Measurements from ENCODE around the gene NHLRC3.
"Not testable (repeated sequence)": the region's sequence is repeated elsewhere in the genome, so short reads cannot be mapped to it uniquely, and the experiment has no call there.

The NHLRC3 gene

DNA sequence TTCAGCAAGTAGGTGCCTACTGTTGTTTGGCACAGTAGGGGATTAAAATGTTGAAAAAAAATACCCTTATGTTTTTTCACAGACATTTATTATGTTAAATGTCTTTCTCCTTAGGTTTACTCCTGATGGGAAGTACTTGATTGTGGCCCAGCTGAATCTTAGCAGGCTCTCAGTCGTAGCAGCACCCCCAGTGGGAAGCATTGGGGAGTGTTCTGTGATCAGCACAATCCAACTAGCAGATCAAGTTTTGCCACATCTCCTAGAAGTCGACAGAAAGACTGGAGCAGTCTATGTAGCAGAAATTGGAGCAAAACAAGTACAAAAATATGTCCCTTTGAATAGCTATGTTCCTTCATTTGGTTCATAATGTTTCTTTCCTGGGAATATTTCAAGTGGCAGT is 9.3 kb downstream of the NHLRC3 start:
- DNase-seq = no peak

GRCh38 chr13:39048806-39049205 is 10.6 kb downstream of the NHLRC3 start:
- no peak for DNase-seq

DNA sequence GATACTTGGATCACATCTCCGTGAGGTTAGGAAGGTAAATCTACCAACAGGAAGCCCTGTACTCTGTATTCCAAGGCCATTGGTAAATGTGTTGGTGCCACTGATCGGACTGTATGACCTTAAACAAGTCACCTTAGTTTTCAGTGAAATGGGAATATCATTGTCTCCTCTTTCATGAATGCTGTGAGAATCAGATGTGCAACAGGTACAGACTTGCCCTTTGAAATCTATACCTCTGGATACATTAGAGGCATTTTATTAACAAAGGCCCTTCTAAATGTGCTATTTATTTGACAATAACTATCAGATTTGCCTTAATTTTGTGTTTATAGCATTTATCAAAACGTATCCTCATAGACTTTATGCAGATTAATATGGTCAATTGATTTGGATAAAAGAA is 11.0 kb downstream of the NHLRC3 start:
- no peak for DNase-seq

DNA sequence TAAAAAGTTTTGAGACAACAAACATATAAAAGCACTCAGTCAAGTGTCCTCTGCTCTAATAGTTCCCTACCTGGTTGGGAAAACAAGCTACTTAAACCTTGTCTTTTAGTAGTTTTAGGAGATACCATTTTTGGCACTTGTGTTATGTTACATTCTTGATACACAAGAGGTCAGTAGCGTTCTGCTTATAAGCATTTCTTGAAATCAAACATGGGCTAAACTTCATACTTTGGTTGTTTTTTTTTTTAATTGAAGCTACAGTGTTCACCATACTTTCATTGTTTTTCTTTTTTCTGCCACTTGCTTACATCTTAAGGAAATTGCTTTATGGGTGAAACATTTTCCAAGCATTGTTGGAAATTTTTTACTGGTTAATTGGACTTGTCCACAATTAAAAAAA is 12.9 kb downstream of the NHLRC3 start:
- DNase-seq = peak; percentile 28

DNA sequence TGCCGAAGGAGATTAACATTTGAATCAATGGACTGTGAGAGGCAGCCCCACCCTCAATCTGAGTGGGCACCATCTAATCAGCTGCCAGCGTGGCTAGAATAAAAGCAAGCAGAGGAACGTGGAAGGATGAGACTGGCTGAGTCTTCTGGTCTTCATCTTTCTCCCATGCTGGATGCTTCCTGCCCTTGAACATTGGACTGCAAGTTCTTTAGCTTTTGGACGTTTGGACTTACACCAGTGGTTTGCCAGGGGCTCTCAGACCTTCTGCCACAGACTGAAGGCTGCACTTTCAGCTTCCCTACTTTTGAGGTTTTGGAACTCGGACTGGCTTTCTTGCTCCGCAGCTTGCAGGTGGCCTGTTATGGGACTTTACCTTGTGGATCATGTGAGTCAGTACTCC is 14.7 kb downstream of the NHLRC3 start:
- no peak for DNase-seq

GRCh38 chr13:39054112-39054511 is 15.9 kb downstream of the NHLRC3 start:
- DNase-seq = no peak

DNA sequence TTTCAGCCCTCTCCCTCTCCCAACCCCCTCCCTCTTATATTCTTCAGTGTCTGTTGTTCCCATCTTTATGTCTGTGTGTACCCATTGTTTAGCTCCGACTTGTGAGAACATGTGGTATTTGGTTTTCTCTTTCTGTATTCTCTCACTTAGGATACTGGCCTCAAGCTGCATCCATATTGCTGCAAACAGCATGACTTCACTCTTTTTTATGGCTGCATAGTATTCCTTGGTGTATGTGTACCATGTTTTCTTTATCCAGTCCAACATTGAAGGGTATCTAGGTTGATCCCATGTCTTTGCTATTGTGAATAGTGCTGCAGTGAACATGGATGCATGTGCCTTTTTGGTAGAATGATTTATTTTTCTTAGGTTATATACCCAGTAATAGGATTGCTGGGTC is 17.8 kb downstream of the NHLRC3 start:
- no peak for DNase-seq

DNA sequence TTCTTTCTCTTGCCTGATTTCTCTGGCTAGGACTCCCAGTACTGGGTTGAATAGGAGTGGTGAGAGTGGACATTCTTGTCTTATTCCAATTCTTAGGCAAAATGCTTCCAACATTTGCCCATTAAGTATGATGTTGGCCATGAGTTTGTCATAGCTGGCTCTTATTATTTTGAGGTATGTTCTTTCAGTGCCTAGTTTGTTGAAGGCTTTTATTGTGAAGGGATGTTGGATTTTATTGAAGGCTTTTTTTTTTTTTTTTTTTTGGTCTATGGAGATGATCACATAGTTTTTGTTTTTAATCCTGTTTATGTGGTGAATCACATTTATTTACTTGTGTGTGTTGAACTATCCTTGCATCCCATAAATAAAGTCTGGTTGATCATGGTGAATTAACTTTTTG is 19.8 kb downstream of the NHLRC3 start:
- DNase-seq = no peak

GRCh38 chr13:39062004-39062403 is 23.7 kb downstream of the NHLRC3 start:
- no peak for DNase-seq

DNA sequence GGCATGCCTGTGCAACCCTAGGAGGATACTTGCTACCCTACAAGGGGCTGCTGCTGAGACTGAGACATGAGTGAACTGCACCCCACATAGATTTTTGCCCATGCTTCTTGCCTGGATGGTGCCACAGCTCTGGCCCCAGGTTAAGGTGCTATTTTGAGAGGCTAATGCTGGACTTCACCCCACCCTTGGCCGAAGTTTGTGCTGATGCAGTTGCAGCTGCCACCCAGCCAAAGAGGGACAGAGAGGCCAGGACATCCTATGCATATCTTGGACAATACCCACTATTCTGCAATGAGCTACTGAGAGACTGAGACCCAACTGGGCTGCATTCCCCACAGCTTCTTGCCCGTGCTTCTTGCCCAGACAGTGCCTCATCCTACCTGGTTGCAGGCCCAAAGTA is 34.6 kb downstream of the NHLRC3 start:
- no peak for DNase-seq

- no peak for DNase-seq
Measured at GRCh38 chr13:39073983-39074382, 35.7 kb downstream of the NHLRC3 start.

- not testable (repeated sequence) for DNase-seq
Measured at GRCh38 chr13:39086251-39086945, 48.1 kb downstream of the NHLRC3 start.

GRCh38 chr13:39091586-39091985 is 53.3 kb downstream of the NHLRC3 start:
- DNase-seq = no peak

DNA sequence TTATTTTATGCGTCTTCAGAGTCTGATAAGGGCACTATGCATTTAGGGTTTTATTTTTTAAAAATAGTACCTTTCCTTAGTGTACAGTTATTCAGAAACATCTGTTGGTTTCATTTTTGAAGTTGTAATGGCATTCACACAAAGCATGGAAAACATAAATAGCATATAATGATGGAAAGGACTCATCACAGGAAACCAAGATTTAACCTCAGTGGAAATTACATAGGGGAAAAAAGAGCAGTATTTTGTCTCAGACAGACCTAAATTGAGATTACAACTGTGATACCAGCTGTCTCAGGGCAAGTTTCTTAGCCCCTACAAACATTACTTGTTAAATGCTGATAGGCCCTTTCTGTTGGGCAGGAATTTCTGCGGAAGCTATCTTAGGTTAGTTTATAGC is 57.2 kb downstream of the NHLRC3 start:
- no peak for DNase-seq

- no peak for DNase-seq
Measured at GRCh38 chr13:39099231-39099630, 61.0 kb downstream of the NHLRC3 start.
